ENCODE measurements around the gene ST14.

GRCh38 chr11:130118165-130118564 lies 41.4 kb upstream of the ST14 start:
- TF ChIP-seq POLR2A (IDR thresholded peaks at IDR 0.05) = no peak
- TF ChIP-seq CTCF (IDR thresholded peaks at IDR 0.05) = no peak
- TF ChIP-seq POLR2AphosphoS5 (IDR thresholded peaks at IDR 0.05; ENCODE audit: insufficient read depth in 1 of 2, low read depth in 1 of 2) = no peak

Data from vagina (tissue), 2 donors.